Stimulated activated CD8-positive, alpha-beta memory T cell treated with anti-CD3 and anti-CD28 coated beads, Interleukin-4, amount 100 ng/mL, for 24 hours (primary cell): ENCODE measurements around the gene ARHGAP6.
"Not testable (repeated sequence)": the region's sequence is repeated elsewhere in the genome, so short reads cannot be mapped to it uniquely, and the experiment has no call there.

Source experiments
- DNase-seq: peaks from one replicate; pipeline ENCODE4 v3.0.0-alpha.2; 2020; ENCODE audit warnings: low read depth

The ARHGAP6 gene

DNA sequence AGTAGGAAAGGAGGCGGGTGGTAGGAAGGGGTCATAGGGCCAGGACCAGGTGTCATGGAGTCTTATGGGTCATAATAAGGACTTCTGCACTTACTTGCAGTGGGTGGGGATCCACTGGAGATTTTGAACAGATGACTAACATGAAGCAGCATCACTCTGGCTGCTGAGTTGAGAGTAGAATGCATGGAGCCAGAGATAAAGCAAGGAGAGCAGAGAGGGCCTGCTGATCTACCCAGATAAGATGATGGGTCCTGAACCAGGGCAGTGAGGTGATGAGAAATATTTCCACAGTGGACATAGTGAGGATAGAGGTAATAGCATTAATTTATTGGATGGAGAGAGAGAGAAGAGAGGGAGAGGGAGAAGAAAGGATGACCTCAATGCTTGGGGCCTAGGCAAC, 506.6 kb downstream of the ARHGAP6 start:
- no peak for DNase-seq

- no peak for DNase-seq
These were observed 513.7 kb downstream of the ARHGAP6 start for GRCh38 chrX:11151799-11152559.

DNA sequence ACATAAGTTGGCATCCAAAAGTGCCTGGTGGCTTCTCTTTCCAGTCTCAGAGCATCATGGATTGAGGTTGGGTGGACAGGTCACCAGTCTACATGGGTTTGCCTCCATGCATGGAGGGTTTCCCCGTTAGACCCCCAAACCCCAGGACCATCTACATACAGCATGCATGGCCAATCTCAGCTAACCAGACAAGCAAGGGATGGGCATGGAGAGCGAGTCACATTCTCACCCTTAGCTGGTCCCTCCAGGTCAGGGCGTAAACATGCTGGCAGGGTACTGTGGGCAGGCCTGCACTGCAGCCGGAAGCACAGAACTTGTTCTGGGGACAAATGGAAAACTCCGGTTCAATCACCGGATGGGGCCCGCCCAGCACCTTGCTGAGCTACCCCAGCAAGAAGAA, 517.3 kb downstream of the ARHGAP6 start:
- DNase-seq, result no peak

DNA sequence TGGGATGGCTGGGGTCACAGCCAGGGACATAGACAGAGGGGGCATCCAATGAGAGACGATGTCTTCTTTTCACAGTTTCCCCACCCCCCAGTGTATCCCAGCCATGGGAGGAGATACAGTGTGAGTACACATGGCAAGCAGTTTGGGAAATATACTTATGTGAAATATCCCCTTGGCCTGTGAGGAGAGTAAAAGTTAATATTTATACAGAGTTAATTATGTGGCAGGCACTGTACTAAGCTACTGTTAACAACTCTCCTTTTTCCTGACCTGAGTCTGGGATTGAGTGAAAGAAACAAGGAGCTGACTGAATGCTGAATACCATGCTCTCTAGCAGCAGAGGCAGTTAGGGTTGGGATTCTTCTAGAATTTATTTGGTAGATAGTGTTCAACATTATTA, 519.3 kb downstream of the ARHGAP6 start:
- DNase-seq, result no peak

DNA sequence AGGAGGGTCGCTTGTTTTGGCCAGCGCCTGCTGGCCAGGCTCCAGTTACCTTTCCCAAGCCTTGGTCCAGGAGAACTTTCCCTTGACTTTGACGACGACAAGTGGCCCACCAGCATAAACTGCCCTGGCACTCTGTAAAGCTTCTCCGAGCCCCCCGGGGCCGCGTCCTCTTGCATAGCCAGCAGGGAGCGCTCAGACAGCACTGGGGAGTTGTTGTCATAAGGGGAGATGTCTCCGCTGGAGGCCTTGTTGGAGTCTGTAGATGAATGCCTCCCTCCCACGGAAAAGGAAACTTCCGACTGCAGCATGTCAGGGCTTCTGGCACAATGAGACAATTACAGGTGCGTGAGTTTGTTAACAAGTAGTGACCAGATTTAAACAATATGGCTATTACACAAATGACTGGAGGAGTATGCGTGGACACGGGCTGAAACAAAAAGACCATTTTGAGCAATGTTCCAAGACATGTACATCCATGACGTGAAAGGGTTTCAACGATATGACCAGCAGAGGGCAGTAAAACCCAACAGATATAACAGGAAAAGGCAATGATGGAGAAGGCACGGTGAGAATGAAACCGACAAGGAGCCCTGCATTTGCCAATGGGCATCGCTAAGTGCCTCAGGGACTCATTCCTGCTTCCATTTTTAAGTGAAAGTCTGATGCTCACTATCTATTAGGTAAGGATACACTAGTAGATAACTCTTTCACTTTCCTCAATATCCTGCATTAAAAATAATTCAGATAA, 521.6 kb downstream of the ARHGAP6 start:
- peak; percentile 15 for DNase-seq

GRCh38 chrX:11138498-11139390, 527.0 kb downstream of the ARHGAP6 start:
- no peak for DNase-seq

DNA sequence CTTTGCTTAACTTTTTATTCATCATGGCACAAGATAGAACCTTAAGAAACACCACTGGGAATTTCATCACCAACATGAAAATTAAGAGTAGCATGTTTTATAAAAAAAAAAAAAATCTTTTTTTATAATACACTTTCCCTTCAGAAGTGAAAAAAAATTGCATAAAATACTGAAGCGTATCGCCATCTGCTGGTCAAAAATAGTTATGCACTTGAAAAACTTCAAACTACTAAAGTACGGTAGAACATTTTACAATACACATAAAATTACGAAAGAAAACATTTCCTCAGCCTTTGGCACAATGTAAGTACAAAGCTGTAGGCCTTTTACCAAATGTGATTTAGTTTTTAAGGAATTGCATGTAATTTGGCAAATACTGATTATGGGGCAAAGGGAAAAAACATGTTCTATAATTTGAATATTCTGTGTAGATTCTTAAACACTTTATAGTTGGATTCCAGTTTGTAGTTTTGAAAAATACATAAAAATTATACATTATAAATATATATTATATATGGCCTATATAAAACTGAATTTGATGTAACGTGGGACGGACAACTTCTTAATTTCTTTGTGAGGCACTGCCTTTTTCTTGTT, 528.1 kb downstream of the ARHGAP6 start:
- no peak for DNase-seq

DNA sequence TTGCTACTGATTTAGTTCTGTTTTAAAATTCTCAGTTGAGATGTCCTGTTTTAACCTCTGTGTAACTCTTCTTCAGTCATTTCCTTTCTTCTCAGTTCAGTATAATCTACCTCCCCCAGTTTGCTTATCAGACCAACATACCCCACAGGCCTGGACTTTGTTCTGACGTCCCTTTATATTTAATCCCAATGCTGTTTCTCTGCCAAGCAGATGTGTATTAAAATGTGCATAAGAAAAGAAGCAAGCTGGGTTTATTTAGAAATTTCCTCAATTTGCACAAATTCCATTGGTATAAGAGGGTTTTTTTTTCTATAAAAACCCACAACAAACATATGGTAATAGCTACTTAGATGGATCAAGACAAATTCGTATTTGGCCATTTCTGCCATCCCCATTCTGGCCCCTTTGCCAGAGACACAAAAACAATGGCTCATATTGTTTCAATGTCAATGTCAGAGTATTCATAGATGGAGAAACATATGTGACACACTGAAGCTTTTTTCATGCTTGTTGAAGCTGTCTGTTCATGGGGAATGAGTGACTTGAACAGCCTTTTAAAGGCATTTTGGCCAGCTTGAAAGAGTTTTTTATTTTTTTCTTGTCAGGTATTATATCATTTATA, 530.0 kb downstream of the ARHGAP6 start:
- DNase-seq, result no peak

- DNase-seq, result no peak
These were observed 534.6 kb downstream of the ARHGAP6 start for GRCh38 chrX:11131146-11131545.

- no peak for DNase-seq
These were observed 535.6 kb downstream of the ARHGAP6 start for GRCh38 chrX:11130136-11130535.

DNA sequence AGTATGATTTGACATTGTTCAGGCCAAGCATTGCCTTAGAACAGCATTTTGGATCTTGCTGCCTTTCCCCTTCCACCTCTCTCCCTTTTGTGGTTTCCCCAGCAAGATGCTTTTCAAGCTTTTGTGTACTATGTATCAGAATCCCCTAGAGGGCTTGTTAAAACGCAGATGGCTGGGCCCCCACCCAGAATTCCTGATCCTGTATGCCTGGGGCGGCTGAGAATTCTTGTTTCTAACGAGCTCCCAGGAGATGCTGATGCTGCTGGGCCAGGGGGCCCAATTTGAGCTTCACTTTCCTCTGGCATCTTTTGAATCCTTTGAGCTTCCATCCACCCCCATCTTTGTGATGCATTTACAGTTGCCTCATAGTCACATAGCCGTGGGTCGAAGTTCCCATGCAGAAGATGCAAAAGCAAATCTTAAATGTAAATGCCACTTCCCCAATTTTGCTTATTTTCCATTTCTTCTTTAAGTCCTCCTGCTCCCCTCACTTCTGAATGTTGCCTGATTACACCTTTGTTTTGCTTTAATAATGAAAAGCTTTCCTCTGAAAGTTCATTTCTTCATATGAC, 536.1 kb downstream of the ARHGAP6 start:
- DNase-seq, result no peak

- no peak for DNase-seq
These were observed 540.7 kb downstream of the ARHGAP6 start for GRCh38 chrX:11125060-11125459.

GRCh38 chrX:11124112-11124511, 541.6 kb downstream of the ARHGAP6 start:
- DNase-seq, result no peak

- DNase-seq, result not testable (repeated sequence)
These were observed 542.6 kb downstream of the ARHGAP6 start for GRCh38 chrX:11123087-11123486.

DNA sequence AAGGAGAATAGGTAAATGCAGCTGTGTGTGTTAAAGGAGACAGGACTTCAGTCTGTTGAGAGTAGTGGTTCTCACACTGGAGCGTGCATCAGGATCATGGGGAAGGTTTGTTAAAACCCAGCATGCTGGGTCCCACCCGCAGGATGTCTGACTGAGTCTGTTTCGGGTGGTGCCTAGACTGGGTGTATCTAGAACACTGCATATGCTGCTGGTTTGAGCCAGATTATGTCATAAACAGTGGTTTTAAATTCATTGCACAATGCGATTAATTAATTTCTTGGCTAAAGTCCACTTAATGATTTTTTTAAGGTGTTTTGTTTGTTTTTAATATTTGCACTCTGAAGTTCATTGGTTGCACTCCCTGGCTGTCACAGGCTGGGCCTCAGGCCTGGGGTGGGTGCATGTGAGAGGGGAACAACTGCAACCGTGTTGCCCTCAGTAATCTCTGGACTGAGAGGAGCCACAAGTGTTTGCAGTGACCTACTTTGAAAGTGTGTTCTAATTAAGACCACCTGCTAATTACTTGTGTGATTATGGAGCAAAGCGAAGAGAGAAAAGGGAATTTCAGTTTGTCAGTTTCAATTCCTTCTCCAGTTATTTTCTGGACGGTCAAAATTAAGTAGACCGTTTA, 546.3 kb downstream of the ARHGAP6 start:
- no peak for DNase-seq

- no peak for DNase-seq
These were observed 548.0 kb downstream of the ARHGAP6 start for GRCh38 chrX:11117745-11118144.

DNA sequence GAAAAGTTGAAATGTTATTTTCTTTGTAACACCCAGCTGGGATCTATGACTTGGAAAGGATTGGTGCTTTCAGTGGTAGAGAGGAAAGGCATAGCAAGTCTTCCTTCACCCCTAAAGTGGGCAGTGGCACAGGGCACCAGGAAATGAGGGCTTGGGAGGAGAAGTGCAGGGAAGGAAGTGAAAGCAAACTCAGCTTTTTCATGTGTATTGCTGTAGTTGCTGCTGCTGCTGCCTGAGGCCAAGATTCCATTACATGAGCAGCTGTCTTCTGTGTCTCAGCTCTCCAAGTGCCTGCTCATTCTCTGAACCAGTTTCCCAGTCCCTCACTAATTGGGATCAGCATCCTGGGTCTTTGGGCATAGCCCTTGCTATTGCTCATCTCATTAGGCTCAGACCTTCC, 552.0 kb downstream of the ARHGAP6 start:
- DNase-seq, result no peak

- no peak for DNase-seq
These were observed 553.8 kb downstream of the ARHGAP6 start for GRCh38 chrX:11111947-11112346.

DNA sequence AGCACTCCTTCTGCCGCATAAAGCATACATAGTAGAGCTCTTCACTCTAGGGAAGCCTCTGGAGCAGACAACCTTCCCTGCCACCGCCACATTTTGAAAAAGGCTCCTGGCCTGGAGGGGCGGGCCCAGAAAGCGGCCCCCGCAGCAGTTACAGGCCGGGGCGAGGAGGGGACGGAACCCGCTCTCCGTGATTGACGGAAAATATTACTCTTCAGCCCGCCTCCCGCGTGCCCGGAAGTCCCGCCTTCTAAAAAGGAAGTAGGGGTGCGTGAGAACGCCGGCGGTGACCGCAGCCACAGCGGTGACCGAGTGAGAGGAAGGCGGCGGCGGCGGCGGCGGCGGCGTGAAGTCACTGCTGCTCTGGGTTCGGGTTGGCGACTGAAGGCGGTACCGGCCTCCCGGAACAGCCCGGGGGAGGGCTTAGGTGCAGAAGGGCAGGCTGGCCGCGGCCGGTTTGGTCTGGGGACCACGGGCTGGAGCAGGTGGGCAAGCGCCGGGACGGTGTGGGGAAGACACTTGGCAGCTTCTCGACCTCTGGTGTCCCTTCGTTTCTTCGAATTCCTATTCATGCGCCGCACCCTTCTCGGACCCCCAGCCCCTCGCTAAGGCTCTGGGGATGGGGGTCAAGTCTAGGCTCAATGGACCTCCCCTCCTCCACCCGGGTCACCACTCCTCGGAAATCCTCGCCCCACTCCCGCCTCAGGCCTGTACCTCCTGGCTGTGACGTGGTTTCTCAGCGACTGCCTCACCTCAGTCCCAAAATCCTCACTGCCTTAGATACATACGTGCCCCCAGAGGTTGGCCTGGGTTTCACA, 554.5 kb downstream of the ARHGAP6 start, which contains the start of gene HCCS:
Gene HCCS, plus strand, starts transcription at position 296 of the 815 bp plus-strand sequence. CDS start 729 bp downstream, outside the sequence.
- peak; percentile 72 for DNase-seq

DNA sequence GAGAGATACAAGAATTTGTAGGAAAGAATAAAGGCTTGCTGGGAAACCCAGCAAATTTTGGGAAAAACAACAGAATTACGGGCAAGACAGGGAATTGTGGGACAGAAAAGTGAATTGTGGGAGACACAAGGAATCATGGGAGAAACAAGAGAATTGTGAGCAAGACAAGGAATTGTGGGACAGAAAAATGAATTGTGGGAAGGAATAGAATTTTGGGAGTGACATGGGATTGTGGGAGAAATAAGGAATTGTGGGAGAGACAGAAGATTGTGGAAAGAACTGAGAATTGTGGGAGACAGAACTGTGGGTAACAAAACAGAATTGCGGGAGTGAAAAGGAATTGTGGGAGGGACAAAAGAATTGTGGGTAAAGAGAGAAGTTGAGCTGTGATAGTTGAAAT, 555.8 kb downstream of the ARHGAP6 start:
- no peak for DNase-seq
